Mesendoderm (in vitro differentiated cells): ENCODE data around the gene DNAH3.

Experiments used
- DNase-seq: peaks from one replicate; pipeline ENCODE4 v3.0.0; 2013
- H2AK5ac ChIP-seq: 2 replicates; pipeline ENCODE4 v1.6.1; 2013; ENCODE audit warnings: low read length, inconsistent platforms
- H2BK120ac ChIP-seq: 2 replicates; pipeline ENCODE4 v1.6.1; 2013; ENCODE audit warnings: low read depth, mild to moderate bottlenecking, low read length, moderate library complexity, mixed read lengths
- H2BK15ac ChIP-seq: replicated peaks from 2 replicates; pipeline ENCODE4 v1.6.1; 2013; ENCODE audit warnings: low read depth, mild to moderate bottlenecking, moderate library complexity
- H2BK5ac ChIP-seq: 2 replicates; pipeline ENCODE4 v1.6.1; 2013; ENCODE audit warnings: low read length, inconsistent platforms
- H3K18ac ChIP-seq: 2 replicates; pipeline ENCODE4 v1.6.1; 2013; ENCODE audit warnings: mild to moderate bottlenecking, low read length, mixed read lengths
- H3K23ac ChIP-seq: one replicate; pipeline ENCODE4 v1.6.1; 2013; ENCODE audit warnings: low read length
- H3K27ac ChIP-seq: 2 replicates; pipeline ENCODE4 v1.5.1; 2013; ENCODE audit warnings: low read depth, mild to moderate bottlenecking, inconsistent platforms, low read length, moderate library complexity
- H3K27me3 ChIP-seq: 2 replicates; pipeline ENCODE4 v1.6.1; 2013; ENCODE audit warnings: low read length, control low read depth, mild to moderate bottlenecking, inconsistent platforms; ENCODE audit not compliant: insufficient read depth, poor library complexity
- H3K36me3 ChIP-seq: 2 replicates; pipeline ENCODE4 v1.6.1; 2013; ENCODE audit warnings: low read length, inconsistent platforms; ENCODE audit not compliant: control insufficient read depth, insufficient read depth
- H3K4ac ChIP-seq: one replicate; pipeline ENCODE4 v1.6.1; 2013; ENCODE audit warnings: low read depth, mild to moderate bottlenecking, low read length, moderate library complexity
- H3K4me1 ChIP-seq: 2 replicates; pipeline ENCODE4 v1.6.1; 2013; ENCODE audit warnings: low read depth, low read length, inconsistent platforms; ENCODE audit not compliant: control insufficient read depth
- H3K4me2 ChIP-seq: 2 replicates; pipeline ENCODE4 v1.6.1; 2013; ENCODE audit warnings: low read length
- H3K4me3 ChIP-seq: 2 replicates; pipeline ENCODE4 v1.5.1; 2013; ENCODE audit warnings: mild to moderate bottlenecking, low read length
- H3K56ac ChIP-seq: one replicate; pipeline ENCODE4 v1.6.1; 2013; ENCODE audit warnings: low read length
- H3K79me1 ChIP-seq: 2 replicates; pipeline ENCODE4 v1.6.1; 2013; ENCODE audit warnings: low read length, inconsistent platforms
- H3K79me2 ChIP-seq: 2 replicates; pipeline ENCODE4 v1.6.1; 2013; ENCODE audit warnings: mild to moderate bottlenecking, low read length; ENCODE audit not compliant: control insufficient read depth, insufficient read depth
- H3K9ac ChIP-seq: 2 replicates; pipeline ENCODE4 v1.6.1; 2013; ENCODE audit warnings: low read length, inconsistent platforms
- H4K5ac ChIP-seq: one replicate; pipeline ENCODE4 v1.6.1; 2013; ENCODE audit warnings: low read length
- H4K8ac ChIP-seq: one replicate; pipeline ENCODE4 v1.6.1; 2013; ENCODE audit warnings: low read depth, mild to moderate bottlenecking, control low read depth, low read length, moderate library complexity
- WGBS: extraction: QIAGEN DNeasy Blood & Tissue Kit; methylation state at CpG from one replicate; pipeline ENCODE4 v1.1.7; 2013; ENCODE audit warnings: low lambda C conversion rate, missing lambda C conversion rate; ENCODE audit not compliant: insufficient coverage; ENCODE audit errors: extremely low coverage; 5-methylcytosine and 5-hydroxymethylcytosine counted together

The DNAH3 gene

GRCh38 chr16:20900299-20901067 lies 250.2 kb downstream of the DNAH3 start, which contains the start of the genes DCUN1D3 and LYRM1:
DCUN1D3 (minus strand) TSS chr16:20900358; CDS start chr16:20862538, 37,820 bp downstream.
LYRM1 (plus strand) TSS chr16:20900771; CDS start chr16:20915556, 14,785 bp downstream.
- no peak within 1 kb of the TSS for H2BK120ac ChIP-seq
- no peaks in the 10 kb centered on the region for H3K27me3 ChIP-seq
- peak within 1 kb of the TSS; percentile 95 for H3K56ac ChIP-seq
- peak within 1 kb of the TSS; percentile 75 for H3K4ac ChIP-seq
- no CpG with 5 or more reads among the region's 62 CpGs for WGBS
- H3K23ac ChIP-seq: peak within 1 kb of the TSS; percentile 16
- peak within 1 kb of the TSS; percentile 92 for H3K9ac ChIP-seq
- peaks cover 22% of the 10 kb centered on the region for H3K79me1 ChIP-seq
- H3K79me2 ChIP-seq: peaks cover 34% of the 10 kb centered on the region
- H4K8ac ChIP-seq: peak within 1 kb of the TSS; percentile 82
- peak within 1 kb of the TSS; percentile 88 for H3K4me3 ChIP-seq
- peak within 1 kb of the TSS; percentile 61 for H3K4me2 ChIP-seq
- H3K18ac ChIP-seq: peak within 1 kb of the TSS; percentile 69
- H3K27ac ChIP-seq: peak within 1 kb of the TSS; percentile 88
- H3K36me3 ChIP-seq: no peaks in the 10 kb centered on the region
- H4K5ac ChIP-seq: no peak within 1 kb of the TSS
- no peak within 1 kb of the TSS for H2BK15ac ChIP-seq
- DNase-seq: peak; percentile 100
- peaks cover 2% of the 10 kb centered on the region for H3K4me1 ChIP-seq
- H2BK5ac ChIP-seq: peak within 1 kb of the TSS; percentile 85
- H2AK5ac ChIP-seq: no peak within 1 kb of the TSS

DNA sequence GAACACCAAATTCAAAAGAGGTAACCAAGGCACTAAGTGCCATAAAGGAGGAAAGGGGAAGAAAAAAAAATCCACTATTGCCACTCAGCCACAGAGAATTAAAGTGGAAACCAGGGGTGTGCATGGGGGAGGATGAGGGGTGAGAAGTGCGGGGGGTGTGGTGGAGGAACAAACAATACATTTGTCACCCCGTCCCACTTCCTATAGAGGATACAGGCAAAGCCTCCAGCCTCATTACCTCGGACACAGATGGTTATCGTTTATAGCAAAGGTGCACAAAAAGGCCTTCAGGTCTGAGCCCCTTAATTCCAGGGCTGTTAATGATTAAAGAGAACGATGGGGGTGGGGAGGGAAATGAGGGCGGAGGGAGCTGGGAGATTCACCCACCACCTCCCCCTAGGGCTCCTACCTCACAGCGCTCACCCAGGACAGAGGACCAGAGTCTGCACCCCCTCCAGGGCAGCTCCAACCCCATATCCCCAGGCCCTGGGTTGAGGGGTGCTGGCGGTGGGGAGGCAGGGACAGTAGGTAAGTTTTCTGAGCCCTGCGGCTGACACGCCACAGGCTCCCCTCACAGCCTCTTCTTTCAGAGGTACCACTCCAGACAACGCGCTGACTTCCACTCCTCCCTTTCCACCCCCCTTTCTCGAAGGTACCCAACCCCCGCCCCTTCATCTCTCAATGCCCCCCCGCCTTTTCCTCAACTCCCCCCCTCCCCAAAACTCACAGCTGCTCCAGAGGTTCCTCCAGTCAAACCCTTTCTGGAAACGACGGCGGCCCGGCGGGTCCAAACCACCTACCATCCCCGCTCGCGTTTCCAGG lies 251.0 kb downstream of the DNAH3 start:
- no peak overlapping the region for H2BK120ac ChIP-seq
- WGBS: no CpG with 5 or more reads among the region's 23 CpGs
- peaks cover 2% of the 10 kb centered on the region for H3K4me1 ChIP-seq
- peak overlapping the region; percentile 81 for H2BK5ac ChIP-seq
- H4K8ac ChIP-seq: no peak overlapping the region
- H2BK15ac ChIP-seq: no peak overlapping the region
- H3K79me1 ChIP-seq: peaks cover 22% of the 10 kb centered on the region
- peak overlapping the region; percentile 29 for H3K18ac ChIP-seq
- H3K36me3 ChIP-seq: no peaks in the 10 kb centered on the region
- peak overlapping the region; percentile 88 for H3K4me3 ChIP-seq
- no peak overlapping the region for H2AK5ac ChIP-seq
- no peak overlapping the region for H4K5ac ChIP-seq
- DNase-seq: peak; percentile 29
- no peak overlapping the region for H3K23ac ChIP-seq
- peaks cover 36% of the 10 kb centered on the region for H3K79me2 ChIP-seq
- H3K56ac ChIP-seq: peak overlapping the region; percentile 95
- H3K9ac ChIP-seq: peak overlapping the region; percentile 92
- no peak overlapping the region for H3K27ac ChIP-seq
- no peaks in the 10 kb centered on the region for H3K27me3 ChIP-seq
- H3K4me2 ChIP-seq: peak overlapping the region; percentile 61
- H3K4ac ChIP-seq: peak overlapping the region; percentile 63

DNA sequence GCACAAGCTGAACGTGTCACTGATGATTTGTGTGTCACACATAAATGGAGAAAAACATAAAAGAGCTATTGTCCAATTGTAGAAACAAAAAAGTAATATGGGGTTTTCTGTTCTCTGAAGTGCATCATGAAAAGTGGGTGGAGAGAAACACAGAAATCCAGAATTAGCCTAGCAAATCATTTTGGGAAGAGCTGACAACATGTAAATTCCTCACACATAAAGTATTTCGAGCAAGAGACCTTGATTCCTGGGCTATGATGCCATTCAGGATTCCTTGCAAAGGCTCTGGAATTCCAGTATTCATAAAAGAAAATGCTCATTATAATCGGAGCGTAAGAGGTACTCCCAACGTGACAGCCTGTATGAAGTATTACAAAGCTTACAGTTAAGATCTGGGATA lies 251.6 kb downstream of the DNAH3 start:
- peaks cover 40% of the 10 kb centered on the region for H3K79me2 ChIP-seq
- H2BK15ac ChIP-seq: no peak overlapping the region
- peak overlapping the region; percentile 92 for H3K9ac ChIP-seq
- H4K5ac ChIP-seq: no peak overlapping the region
- H3K4me1 ChIP-seq: peaks cover 2% of the 10 kb centered on the region
- H3K18ac ChIP-seq: no peak overlapping the region
- no peak overlapping the region for H3K27ac ChIP-seq
- H3K79me1 ChIP-seq: peaks cover 24% of the 10 kb centered on the region
- DNase-seq: peak; percentile 44
- H4K8ac ChIP-seq: no peak overlapping the region
- no peak overlapping the region for H3K4ac ChIP-seq
- H3K27me3 ChIP-seq: no peaks in the 10 kb centered on the region
- no peaks in the 10 kb centered on the region for H3K36me3 ChIP-seq
- H2BK120ac ChIP-seq: no peak overlapping the region
- no peak overlapping the region for H2BK5ac ChIP-seq
- H3K4me2 ChIP-seq: peak overlapping the region; percentile 61
- H3K4me3 ChIP-seq: peak overlapping the region; percentile 88
- no peak overlapping the region for H3K23ac ChIP-seq
- peak overlapping the region; percentile 95 for H3K56ac ChIP-seq
- WGBS: no CpG with 5 or more reads among the region's 5 CpGs
- H2AK5ac ChIP-seq: no peak overlapping the region

- H3K56ac ChIP-seq: no peak overlapping the region
- no peaks in the 10 kb centered on the region for H3K27me3 ChIP-seq
- no peak overlapping the region for H4K5ac ChIP-seq
- H3K4me3 ChIP-seq: no peak overlapping the region
- peaks cover 41% of the 10 kb centered on the region for H3K79me2 ChIP-seq
- WGBS: no CpG with 5 or more reads among the region's 3 CpGs
- peaks cover 2% of the 10 kb centered on the region for H3K4me1 ChIP-seq
- no peak overlapping the region for H2AK5ac ChIP-seq
- H3K9ac ChIP-seq: peak overlapping the region; percentile 18
- H3K4me2 ChIP-seq: no peak overlapping the region
- no peak overlapping the region for H2BK5ac ChIP-seq
- H4K8ac ChIP-seq: no peak overlapping the region
- peak overlapping the region; percentile 29 for H3K23ac ChIP-seq
- H2BK15ac ChIP-seq: no peak overlapping the region
- no peak overlapping the region for H2BK120ac ChIP-seq
- H3K79me1 ChIP-seq: peaks cover 24% of the 10 kb centered on the region
- H3K27ac ChIP-seq: no peak overlapping the region
- DNase-seq: peak; percentile 54
- no peak overlapping the region for H3K4ac ChIP-seq
- no peak overlapping the region for H3K18ac ChIP-seq
- no peaks in the 10 kb centered on the region for H3K36me3 ChIP-seq
Observed at GRCh38 chr16:20897922-20898321, 252.7 kb downstream of the DNAH3 start.

DNA sequence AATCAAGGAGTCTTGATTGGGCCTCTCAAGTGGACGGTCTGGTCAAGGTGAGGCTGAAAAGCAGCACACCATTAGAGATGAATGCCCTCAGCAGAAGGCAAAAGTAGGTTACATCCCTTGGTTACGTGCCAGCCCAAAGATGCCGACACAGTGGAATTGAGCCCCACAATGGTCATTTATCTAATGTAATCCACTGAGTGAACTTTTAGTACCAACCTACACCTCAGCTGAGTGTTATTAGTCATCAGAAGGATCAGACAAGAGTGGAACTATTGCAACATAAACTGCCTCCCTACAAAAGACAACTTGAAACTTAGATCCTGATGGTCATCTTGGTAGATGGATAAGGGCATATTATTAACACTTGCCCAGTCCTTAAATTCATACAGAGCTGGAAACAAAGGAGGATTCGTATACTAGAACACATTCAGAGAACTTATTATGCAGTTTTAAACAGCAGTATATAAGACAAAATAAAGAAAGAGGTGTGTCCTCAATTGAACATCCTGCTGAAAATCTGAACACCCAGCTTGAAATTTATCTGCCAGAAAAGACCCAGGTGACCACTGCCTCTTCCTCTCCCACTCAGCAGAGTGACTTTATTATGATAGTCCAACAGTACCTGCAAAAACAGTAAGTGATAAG lies 253.3 kb downstream of the DNAH3 start:
- no peaks in the 10 kb centered on the region for H3K27me3 ChIP-seq
- no CpG with 5 or more reads among the region's 4 CpGs for WGBS
- H3K4me2 ChIP-seq: no peak overlapping the region
- H3K36me3 ChIP-seq: no peaks in the 10 kb centered on the region
- DNase-seq: no peak
- no peak overlapping the region for H3K4ac ChIP-seq
- no peak overlapping the region for H3K9ac ChIP-seq
- H4K5ac ChIP-seq: no peak overlapping the region
- H3K79me1 ChIP-seq: peaks cover 24% of the 10 kb centered on the region
- H2BK15ac ChIP-seq: no peak overlapping the region
- H3K23ac ChIP-seq: no peak overlapping the region
- peaks cover 2% of the 10 kb centered on the region for H3K4me1 ChIP-seq
- no peak overlapping the region for H3K56ac ChIP-seq
- H2AK5ac ChIP-seq: no peak overlapping the region
- H4K8ac ChIP-seq: no peak overlapping the region
- no peak overlapping the region for H2BK5ac ChIP-seq
- no peak overlapping the region for H2BK120ac ChIP-seq
- no peak overlapping the region for H3K18ac ChIP-seq
- H3K79me2 ChIP-seq: peaks cover 44% of the 10 kb centered on the region
- H3K27ac ChIP-seq: no peak overlapping the region
- no peak overlapping the region for H3K4me3 ChIP-seq
